GM12878 (cell line): ENCODE results near the gene MAP1S. TPM values are rescaled to one million over a fixed set of nuclear protein-coding genes. Genes with fewer than 3 reads are reported as not detected.

Experiments
- CEBPB ChIP-seq, 2 experiments: fragments of 150-350 bp in 1 of 2; IDR thresholded peaks; 2 replicates each; pipeline ENCODE4 v1.6.1; 2012 to 2014; ENCODE audit warnings: low read depth in 2 of 2, low read length in 2 of 2, borderline replicate concordance in 1 of 2, inconsistent platforms in 1 of 2
- EGR1 ChIP-seq, 2 experiments: IDR thresholded peaks; 1 replicate in 1 of 2; 2 replicates in 1 of 2; pipeline ENCODE4 v1.6.1; 2011 to 2012; ENCODE audit warnings: low read depth in 2 of 2, low read length in 2 of 2, borderline replicate concordance in 1 of 2, mild to moderate bottlenecking in 1 of 2, moderate library complexity in 1 of 2
- GABPA ChIP-seq: IDR thresholded peaks from 2 replicates; pipeline ENCODE4 v1.6.1; 2014; ENCODE audit warnings: antibody characterized with exemption, low read depth, mild to moderate bottlenecking, inconsistent platforms
- MYB ChIP-seq: fragments of 150-350 bp; IDR thresholded peaks from 2 replicates; pipeline ENCODE4 v1.6.1; 2014; ENCODE audit warnings: mild to moderate bottlenecking, low read depth, low read length, borderline replicate concordance
- NFYA ChIP-seq: IDR thresholded peaks from 2 replicates; pipeline ENCODE4 v1.6.1; 2011; ENCODE audit warnings: low read depth, mild to moderate bottlenecking, low read length, improper control_type of control experiment, borderline replicate concordance
- RELA ChIP-seq: fragments of 450-650 bp; IDR thresholded peaks from 2 replicates; pipeline ENCODE4 v1.8.0; 2014; ENCODE audit warnings: borderline replicate concordance; ENCODE audit not compliant: partially characterized antibody
- SIX5 ChIP-seq: IDR thresholded peaks from 2 replicates; pipeline ENCODE4 v1.6.1; 2011; ENCODE audit warnings: mild to moderate bottlenecking, low read depth, low read length, moderate library complexity; ENCODE audit not compliant: severe bottlenecking
- SMARCA5 ChIP-seq: fragments of 450-650 bp; IDR thresholded peaks from 2 replicates; pipeline ENCODE4 v1.6.1; 2017; ENCODE audit warnings: mild to moderate bottlenecking
- SREBF1 ChIP-seq: IDR thresholded peaks from 2 replicates; pipeline ENCODE4 v1.6.1; 2012; ENCODE audit warnings: mild to moderate bottlenecking, low read length
- TAF1 ChIP-seq: IDR thresholded peaks from 2 replicates; pipeline ENCODE4 v1.6.1; 2011; ENCODE audit warnings: mild to moderate bottlenecking, low read depth, low read length, borderline replicate concordance
- TCF12 ChIP-seq: IDR thresholded peaks from 2 replicates; pipeline ENCODE4 v1.6.1; 2011; ENCODE audit warnings: low read depth, mild to moderate bottlenecking, low read length
- polyA plus RNA-seq, 11 experiments: library from polyadenylated mRNA; depleted of rRNA in 4 of 11; unstranded in 6 of 11; stranded (reverse) in 5 of 11; fragments of >200 nt; fragmentation: Nextera tagmentation in 4 of 11; fragmentation: Illumina TruSeq in 1 of 11; extraction: Ambion mirVana in 4 of 11; extraction: Trizol in 1 of 11; gene quantifications; 1 replicate in 1 of 11; 2 replicates in 10 of 11; pipeline versions ENCODE4 v1.2.1 to v1.2.3, GENCODE V29; 2011 to 2016; ENCODE audit warnings: inconsistent platforms in 2 of 11, missing spikeins in 2 of 11, low read depth in 1 of 11
- total RNA-seq, 4 experiments: library from RNA; depleted of rRNA in 3 of 4; stranded (reverse); fragments of >200 nt in 3 of 4; fragmentation: Illumina TruSeq in 1 of 4; extraction: Trizol in 1 of 4; gene quantifications; 2 replicates each; pipeline versions ENCODE4 v1.2.1 to v1.2.3, GENCODE V29; 2013 to 2021
- TF ChIP-seq, protein P1 (sequence below): fragments of 450-650 bp; formaldehyde crosslinking; IDR thresholded peaks from 2 replicates; pipeline ENCODE4 v1.5.0; 2022; ENCODE audit warnings: mild to moderate bottlenecking, missing genetic modification characterization
- TF ChIP-seq, protein P2 (sequence below): fragments of 450-650 bp; IDR thresholded peaks from 2 replicates; pipeline ENCODE4 v1.6.1; 2017; ENCODE audit warnings: mild to moderate bottlenecking, low read depth, inconsistent platforms; ENCODE audit not compliant: poor library complexity, severe bottlenecking
- TF ChIP-seq, protein P3 (sequence below): fragments of 450-650 bp; IDR thresholded peaks from 2 replicates; pipeline ENCODE4 v1.6.1; 2016; ENCODE audit warnings: mild to moderate bottlenecking
- TF ChIP-seq, protein P4 (sequence below): IDR thresholded peaks from 2 replicates; pipeline ENCODE4 v1.6.1; 2012; ENCODE audit warnings: mild to moderate bottlenecking, low read depth, low read length
- TF ChIP-seq, protein P5 (sequence below): IDR thresholded peaks from 2 replicates; pipeline ENCODE4 v1.6.1; 2012; ENCODE audit warnings: low read length, inconsistent platforms

Gene MAP1S
- total and polyA plus RNA-seq, 10 of the 15 experiments (the other 5 are each of a cell fraction or from before 2014, with no cell fraction given), result 2.1 to 63.9 (median 15.0) TPM

DNA sequence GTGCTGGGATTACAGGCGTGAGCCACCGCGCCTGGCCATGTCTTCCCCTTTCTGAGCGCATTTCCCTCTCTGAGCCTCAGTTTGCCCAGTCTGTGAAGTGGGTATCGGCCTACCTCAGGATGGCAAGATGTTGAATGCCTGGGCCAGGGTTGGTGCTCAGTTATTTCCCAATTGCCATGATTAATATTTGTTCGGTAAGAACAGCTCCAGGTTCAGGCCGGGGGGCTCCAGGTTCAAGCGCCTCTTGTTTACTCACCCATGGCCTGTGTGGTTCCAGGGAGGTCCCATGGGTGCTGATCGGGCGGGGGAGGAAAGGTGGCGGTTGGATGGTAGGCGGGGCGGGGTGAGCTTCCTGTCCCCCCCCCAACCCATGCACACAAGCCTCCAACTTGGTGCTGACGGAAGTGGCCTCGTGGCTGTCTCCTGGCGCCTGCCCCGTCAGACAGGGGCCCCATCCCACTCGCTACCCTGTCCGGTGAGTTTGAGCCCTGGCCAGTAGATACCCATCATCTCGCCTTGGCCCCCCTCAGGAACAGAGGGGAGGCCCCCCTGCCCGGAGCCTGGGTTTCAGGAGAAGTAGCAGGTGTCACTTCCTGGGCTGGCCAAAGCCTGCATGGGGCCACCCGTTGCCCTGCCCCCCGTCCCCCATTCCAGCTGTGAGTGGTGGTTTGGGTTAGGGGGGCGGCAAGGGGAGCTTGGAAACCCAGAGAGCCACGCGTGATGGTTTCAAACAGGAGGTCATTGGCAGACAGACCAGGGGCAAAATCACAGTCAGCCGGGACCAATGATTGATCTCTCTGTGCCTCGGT is 32.0 kb downstream of the MAP1S start, which contains the start of gene FCHO1 (continued):
- TF ChIP-seq, protein P1, sequence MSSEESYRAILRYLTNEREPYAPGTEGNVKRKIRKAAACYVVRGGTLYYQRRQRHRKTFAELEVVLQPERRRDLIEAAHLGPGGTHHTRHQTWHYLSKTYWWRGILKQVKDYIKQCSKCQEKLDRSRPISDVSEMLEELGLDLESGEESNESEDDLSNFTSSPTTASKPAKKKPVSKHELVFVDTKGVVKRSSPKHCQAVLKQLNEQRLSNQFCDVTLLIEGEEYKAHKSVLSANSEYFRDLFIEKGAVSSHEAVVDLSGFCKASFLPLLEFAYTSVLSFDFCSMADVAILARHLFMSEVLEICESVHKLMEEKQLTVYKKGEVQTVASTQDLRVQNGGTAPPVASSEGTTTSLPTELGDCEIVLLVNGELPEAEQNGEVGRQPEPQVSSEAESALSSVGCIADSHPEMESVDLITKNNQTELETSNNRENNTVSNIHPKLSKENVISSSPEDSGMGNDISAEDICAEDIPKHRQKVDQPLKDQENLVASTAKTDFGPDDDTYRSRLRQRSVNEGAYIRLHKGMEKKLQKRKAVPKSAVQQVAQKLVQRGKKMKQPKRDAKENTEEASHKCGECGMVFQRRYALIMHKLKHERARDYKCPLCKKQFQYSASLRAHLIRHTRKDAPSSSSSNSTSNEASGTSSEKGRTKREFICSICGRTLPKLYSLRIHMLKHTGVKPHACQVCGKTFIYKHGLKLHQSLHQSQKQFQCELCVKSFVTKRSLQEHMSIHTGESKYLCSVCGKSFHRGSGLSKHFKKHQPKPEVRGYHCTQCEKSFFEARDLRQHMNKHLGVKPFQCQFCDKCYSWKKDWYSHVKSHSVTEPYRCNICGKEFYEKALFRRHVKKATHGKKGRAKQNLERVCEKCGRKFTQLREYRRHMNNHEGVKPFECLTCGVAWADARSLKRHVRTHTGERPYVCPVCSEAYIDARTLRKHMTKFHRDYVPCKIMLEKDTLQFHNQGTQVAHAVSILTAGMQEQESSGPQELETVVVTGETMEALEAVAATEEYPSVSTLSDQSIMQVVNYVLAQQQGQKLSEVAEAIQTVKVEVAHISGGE (CRISPR knock-in tag), result no peak
- TF ChIP-seq, protein P2, sequence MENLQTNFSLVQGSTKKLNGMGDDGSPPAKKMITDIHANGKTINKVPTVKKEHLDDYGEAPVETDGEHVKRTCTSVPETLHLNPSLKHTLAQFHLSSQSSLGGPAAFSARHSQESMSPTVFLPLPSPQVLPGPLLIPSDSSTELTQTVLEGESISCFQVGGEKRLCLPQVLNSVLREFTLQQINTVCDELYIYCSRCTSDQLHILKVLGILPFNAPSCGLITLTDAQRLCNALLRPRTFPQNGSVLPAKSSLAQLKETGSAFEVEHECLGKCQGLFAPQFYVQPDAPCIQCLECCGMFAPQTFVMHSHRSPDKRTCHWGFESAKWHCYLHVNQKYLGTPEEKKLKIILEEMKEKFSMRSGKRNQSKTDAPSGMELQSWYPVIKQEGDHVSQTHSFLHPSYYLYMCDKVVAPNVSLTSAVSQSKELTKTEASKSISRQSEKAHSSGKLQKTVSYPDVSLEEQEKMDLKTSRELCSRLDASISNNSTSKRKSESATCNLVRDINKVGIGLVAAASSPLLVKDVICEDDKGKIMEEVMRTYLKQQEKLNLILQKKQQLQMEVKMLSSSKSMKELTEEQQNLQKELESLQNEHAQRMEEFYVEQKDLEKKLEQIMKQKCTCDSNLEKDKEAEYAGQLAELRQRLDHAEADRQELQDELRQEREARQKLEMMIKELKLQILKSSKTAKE, result peak; percentile 26
- peak; percentile 88 for TF ChIP-seq MYB
- no peak for TF ChIP-seq SREBF1
- TF ChIP-seq SMARCA5, result peak; percentile 100
- TF ChIP-seq GABPA, result no peak
- TF ChIP-seq CEBPB (IDR thresholded peaks at IDR 0.05; ENCODE audit: borderline replicate concordance in 1 of 2, low read depth in 2 of 2, low read length in 2 of 2), result no peak
- TF ChIP-seq SIX5, result no peak
- TF ChIP-seq, protein P3, sequence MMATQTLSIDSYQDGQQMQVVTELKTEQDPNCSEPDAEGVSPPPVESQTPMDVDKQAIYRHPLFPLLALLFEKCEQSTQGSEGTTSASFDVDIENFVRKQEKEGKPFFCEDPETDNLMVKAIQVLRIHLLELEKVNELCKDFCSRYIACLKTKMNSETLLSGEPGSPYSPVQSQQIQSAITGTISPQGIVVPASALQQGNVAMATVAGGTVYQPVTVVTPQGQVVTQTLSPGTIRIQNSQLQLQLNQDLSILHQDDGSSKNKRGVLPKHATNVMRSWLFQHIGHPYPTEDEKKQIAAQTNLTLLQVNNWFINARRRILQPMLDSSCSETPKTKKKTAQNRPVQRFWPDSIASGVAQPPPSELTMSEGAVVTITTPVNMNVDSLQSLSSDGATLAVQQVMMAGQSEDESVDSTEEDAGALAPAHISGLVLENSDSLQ, result peak; percentile 46; the same call in 1 of the 2 replicates
- TF ChIP-seq TCF12, result peak; percentile 70
- TF ChIP-seq NFYA, result no peak
- TF ChIP-seq, protein P4, sequence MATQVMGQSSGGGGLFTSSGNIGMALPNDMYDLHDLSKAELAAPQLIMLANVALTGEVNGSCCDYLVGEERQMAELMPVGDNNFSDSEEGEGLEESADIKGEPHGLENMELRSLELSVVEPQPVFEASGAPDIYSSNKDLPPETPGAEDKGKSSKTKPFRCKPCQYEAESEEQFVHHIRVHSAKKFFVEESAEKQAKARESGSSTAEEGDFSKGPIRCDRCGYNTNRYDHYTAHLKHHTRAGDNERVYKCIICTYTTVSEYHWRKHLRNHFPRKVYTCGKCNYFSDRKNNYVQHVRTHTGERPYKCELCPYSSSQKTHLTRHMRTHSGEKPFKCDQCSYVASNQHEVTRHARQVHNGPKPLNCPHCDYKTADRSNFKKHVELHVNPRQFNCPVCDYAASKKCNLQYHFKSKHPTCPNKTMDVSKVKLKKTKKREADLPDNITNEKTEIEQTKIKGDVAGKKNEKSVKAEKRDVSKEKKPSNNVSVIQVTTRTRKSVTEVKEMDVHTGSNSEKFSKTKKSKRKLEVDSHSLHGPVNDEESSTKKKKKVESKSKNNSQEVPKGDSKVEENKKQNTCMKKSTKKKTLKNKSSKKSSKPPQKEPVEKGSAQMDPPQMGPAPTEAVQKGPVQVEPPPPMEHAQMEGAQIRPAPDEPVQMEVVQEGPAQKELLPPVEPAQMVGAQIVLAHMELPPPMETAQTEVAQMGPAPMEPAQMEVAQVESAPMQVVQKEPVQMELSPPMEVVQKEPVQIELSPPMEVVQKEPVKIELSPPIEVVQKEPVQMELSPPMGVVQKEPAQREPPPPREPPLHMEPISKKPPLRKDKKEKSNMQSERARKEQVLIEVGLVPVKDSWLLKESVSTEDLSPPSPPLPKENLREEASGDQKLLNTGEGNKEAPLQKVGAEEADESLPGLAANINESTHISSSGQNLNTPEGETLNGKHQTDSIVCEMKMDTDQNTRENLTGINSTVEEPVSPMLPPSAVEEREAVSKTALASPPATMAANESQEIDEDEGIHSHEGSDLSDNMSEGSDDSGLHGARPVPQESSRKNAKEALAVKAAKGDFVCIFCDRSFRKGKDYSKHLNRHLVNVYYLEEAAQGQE, result no peak
- TF ChIP-seq RELA, result no peak
- TF ChIP-seq EGR1 (IDR thresholded peaks at IDR 0.05; ENCODE audit: borderline replicate concordance in 1 of 2, low read depth in 2 of 2, low read length in 2 of 2), result peak in 1 of 2 experiments; percentile 94; a peak in 2 of 3 replicates
- TF ChIP-seq, protein P5, sequence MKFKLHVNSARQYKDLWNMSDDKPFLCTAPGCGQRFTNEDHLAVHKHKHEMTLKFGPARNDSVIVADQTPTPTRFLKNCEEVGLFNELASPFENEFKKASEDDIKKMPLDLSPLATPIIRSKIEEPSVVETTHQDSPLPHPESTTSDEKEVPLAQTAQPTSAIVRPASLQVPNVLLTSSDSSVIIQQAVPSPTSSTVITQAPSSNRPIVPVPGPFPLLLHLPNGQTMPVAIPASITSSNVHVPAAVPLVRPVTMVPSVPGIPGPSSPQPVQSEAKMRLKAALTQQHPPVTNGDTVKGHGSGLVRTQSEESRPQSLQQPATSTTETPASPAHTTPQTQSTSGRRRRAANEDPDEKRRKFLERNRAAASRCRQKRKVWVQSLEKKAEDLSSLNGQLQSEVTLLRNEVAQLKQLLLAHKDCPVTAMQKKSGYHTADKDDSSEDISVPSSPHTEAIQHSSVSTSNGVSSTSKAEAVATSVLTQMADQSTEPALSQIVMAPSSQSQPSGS, result no peak
- TF ChIP-seq TAF1, result peak; percentile 65; the same call in 1 of the 2 replicates
